GM19023 (cell line): Measurements from ENCODE around the gene FAHD2A.
"Not testable (repeated sequence)": the region's sequence is repeated elsewhere in the genome, so short reads cannot be mapped to it uniquely, and the experiment has no call there.

Experiments used
- ATAC-seq: cut with Tn5 transposase; IDR thresholded peaks from one replicate; pipeline ENCODE4 v1.9.1; 2021; ENCODE audit warnings: mild to moderate bottlenecking, moderate library complexity; ENCODE audit not compliant: unreplicated experiment

The FAHD2A gene

GRCh38 chr2:95375532-95376150, 26.9 kb upstream of the FAHD2A start:
- no peak for ATAC-seq

DNA sequence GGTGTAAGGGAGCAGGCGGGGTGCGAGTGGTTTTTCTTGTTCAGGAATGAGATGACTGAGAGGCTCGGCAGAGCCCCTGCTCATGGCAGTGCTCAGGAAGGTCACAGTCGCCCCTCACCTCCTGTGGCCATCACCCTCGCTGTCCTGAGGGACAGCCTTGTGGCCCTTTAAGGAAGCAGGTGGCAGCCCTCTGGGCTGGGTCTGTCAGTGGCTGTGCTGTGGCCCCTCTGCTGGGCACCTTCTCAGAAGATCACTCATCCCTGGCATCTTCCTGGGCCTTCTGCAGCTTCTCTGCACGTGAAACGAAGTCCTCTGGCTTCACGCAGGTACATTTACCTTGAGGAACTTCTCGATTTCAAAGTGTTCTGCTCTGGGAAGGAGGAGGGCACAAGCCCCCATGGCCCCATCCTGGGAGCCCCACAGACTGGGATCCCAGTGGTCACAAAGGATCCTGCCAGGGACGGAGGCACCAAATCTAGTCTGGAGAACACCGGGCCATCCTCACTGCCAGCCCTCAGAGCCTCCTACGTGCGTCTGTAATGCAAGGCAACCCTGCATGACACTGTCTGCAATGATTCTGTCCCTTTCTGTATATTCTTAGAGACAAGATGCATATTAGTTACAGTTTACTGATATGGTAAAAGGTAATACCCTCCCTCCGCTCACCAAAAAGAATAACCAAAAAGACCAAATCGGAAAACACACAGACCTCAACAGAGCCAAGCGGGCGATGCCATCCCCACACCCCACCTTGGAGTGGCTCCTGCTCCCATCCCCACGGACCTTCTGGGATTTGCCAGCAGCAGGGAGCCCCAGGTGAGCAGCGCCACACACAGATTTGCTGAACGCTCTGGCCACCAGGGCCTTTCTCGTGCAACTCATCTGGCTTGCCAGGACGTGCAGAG, 25.9 kb upstream of the FAHD2A start:
- ATAC-seq = no peak

- ATAC-seq = no peak
Observed at GRCh38 chr2:95377216-95378123, 25.0 kb upstream of the FAHD2A start.

DNA sequence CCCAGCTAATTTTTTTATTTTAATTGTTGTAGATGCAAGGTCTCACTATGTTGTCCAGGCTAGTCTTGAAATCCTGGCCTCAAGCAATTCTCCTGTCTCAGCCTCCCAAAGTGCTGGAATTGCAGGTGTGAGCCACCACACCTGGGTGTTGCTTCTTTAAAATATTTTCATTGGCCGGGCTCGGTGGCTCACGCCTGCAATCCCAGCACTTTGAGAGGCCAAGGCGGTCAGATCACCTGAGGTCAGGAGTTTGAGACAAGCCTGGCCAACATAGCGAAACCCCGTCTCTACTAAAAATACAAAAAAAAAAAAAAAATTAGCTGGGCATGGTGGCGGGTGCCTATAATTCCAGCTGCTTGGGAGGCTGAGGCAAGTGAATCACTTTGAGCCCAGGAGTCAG, 24.2 kb upstream of the FAHD2A start:
- not testable (repeated sequence) for ATAC-seq

- no peak for ATAC-seq
Observed at GRCh38 chr2:95379371-95379831, 23.1 kb upstream of the FAHD2A start.

GRCh38 chr2:95380280-95380679, 22.2 kb upstream of the FAHD2A start:
- no peak for ATAC-seq

GRCh38 chr2:95380731-95381130, 21.8 kb upstream of the FAHD2A start:
- ATAC-seq = no peak

- ATAC-seq = no peak
Observed at GRCh38 chr2:95381212-95382191, 21.0 kb upstream of the FAHD2A start.

DNA sequence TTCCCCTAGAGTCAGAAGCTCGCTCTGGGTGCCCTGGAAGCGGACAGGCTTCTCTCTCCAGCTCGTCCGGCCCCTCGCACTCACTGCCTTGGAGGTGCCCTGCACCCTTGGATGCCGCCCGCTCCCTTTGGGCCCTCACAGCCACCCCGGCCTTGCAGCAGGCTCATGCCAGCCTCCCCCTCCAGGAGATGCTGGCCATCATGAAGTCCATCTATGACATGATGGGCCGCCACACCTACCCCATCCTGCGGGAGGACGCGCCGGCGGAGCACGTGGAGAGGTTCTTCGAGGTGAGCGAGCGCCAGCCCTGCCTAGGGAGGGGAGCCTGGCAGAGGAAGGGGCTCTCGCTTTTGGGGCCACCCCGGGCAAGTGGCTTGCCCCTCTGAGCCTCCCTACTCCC, 20.3 kb upstream of the FAHD2A start:
- ATAC-seq = no peak

GRCh38 chr2:95382686-95383634, 19.5 kb upstream of the FAHD2A start:
- ATAC-seq = no peak

DNA sequence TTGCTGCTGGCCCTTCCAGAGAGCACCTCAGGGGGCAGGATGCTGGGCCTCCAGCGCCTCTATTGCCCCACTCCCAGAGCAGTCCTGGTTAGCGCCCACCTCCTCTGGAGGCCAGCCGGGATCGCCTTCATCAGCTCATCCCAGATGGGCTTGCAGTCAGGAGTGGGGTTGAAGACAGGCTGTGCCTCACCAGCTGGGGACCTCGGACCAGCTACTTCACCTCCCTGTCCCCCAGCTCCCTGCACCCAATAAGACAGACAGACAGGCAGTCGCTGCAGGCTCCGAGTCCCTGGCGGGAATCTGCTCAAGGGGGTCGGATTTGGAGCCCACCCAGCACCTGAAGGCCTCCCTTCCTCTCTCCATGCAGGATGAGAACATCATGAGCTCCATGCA, 18.9 kb upstream of the FAHD2A start:
- no peak for ATAC-seq

DNA sequence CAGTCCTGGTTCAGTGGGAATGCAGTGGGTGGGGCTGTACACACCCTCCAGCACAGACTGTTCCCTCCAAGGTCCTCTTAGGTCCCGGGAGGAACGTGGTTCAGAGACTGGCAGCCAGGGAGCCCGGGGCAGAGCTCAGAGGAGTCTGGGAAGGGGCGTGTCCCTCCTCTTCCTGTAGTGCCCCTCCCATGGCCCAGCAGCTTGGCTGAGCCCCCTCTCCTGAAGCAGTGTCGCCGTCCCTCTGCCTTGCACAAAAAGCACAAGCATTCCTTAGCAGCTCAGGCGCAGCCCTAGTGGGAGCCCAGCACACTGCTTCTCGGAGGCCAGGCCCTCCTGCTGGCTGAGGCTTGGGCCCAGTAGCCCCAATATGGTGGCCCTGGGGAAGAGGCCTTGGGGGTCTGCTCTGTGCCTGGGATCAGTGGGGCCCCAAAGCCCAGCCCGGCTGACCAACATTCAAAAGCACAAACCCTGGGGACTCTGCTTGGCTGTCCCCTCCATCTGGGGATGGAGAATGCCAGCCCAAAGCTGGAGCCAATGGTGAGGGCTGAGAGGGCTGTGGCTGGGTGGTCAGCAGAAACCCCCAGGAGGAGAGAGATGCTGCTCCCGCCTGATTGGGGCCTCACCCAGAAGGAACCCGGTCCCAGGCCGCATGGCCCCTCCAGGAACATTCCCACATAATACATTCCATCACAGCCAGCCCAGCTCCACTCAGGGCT, 17.5 kb upstream of the FAHD2A start:
- ATAC-seq = no peak

DNA sequence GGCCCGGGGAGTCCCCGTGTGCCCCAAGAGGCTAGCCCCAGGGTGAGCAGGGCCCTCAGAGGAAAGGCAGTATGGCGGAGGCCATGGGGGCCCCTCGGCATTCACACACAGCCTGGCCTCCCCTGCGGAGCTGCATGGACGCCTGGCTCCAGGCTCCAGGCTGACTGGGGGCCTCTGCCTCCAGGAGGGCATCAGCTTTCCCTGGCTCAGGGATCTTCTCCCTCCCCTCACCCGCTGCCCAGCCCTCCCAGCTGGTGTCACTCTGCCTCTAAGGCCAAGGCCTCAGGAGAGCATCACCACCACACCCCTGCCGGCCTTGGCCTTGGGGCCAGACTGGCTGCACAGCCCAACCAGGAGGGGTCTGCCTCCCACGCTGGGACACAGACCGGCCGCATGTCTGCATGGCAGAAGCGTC, 16.9 kb upstream of the FAHD2A start:
- ATAC-seq = no peak

- ATAC-seq = no peak
Observed at GRCh38 chr2:95386031-95386430, 16.5 kb upstream of the FAHD2A start.

GRCh38 chr2:95387358-95387757, 15.2 kb upstream of the FAHD2A start:
- ATAC-seq = no peak

DNA sequence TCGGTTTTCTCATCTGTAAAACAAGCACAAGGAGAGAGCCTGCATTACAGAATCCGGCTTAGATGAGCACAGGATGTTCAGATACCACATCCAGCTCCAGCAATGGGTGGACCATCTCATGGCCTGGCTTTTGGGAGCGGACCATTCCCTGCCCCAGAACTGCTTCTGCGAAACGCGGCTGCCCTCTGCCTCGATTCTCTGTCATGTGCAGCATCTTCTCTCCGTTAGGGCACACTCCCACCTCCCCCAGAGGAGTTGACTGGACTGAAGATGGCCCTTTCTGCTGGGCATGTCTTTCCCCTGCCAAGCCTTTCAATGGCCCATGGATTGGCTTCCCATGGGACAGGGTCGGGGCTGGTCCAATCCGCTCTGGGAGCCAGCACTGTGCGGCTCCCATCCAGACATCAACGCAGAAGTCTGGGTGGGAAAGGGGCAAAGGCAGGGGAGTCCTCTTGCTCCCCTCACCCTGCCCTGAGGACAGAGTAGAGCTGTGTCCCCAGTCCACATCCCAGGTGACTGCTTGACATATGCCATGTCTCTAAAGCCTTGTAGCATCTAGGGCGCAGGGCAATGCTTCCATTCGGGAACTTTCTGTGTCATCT, 14.3 kb upstream of the FAHD2A start:
- ATAC-seq = no peak

- ATAC-seq = peak; percentile 24
Observed at GRCh38 chr2:95388856-95389244, 13.7 kb upstream of the FAHD2A start.
